GM18519 (cell line): ENCODE results near the gene CIB4.

ENCODE experiments used
- ATAC-seq: cut with Tn5 transposase; IDR thresholded peaks from one replicate; pipeline ENCODE4 v1.9.1; 2021; ENCODE audit warnings: mild to moderate bottlenecking, moderate library complexity; ENCODE audit not compliant: unreplicated experiment, low FRiP score

The CIB4 gene

DNA sequence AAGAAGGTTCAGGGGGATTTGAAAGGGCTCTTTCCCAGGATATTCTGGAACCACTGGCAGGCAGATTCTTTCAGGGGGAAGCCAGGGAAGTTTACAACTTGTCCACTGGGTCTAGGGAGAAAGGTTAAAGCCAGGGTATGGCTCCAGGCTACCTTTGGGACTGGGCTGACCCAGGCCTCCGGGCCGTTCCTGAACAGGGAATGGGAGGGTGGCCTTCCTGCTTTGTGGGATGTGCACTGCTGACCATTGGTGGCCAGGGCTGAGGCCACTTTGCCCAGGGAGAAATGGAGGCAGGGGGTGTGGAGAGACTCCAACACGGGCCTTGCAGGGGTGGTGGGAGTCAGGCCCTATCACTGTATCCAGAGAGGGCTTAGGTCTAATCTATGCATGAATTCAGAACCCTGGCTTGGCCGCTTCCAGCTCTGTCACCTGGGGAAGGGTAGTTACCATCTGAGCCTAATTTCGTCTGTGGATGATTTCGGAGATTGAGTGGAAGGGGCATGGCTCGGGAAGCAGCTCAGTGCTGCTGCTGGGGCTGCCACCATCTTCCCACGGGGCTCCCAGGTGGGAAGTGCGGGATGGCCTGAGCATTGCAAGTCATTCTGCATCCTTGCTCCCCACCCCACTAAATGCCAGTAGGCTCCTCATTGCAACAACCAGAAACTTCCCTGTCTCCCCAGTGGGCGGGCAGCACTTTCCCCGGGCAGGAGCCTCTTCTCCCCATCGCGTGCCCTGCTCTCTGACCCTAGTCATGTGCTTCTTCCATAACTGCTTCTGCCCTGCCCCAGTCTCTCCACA is 106.1 kb downstream of the CIB4 start:
- no peak for ATAC-seq

DNA sequence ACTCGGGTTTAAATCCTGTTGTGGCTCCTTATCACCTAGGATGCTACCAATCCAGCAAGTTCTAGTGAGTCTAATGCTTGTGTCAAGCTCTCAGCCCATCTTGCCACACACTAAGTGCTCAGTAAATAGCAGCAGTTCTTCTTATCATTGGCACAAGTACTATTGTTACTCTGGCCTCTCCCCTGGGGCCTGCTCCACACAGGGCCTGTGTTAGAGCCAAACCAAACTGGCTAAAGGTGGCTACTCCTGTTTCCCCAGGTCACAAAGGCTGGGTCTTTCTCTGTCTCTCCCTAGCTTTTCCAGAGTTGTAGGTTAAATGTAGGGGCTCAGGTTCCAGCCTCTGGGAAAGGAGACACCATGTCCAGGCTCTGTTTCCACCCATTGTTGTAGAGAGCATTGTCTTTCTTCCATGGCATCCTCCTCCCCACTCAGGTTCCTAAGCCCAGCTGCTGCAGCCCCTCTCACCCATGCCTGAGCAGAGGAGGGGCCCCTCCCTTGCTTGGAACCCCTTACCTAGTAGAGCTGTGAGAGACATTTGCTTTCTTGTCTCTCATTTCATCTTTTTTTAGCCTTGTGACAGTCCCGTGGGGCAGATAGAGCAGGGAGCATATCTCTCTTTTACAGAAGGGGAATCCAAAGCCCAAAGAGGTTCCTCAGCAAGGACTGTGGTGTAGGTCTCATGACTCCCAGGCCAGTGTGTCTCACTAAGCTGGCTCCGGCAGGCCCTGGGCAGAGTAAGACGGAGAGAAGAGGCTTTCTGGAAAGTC is 106.9 kb downstream of the CIB4 start:
- ATAC-seq: no peak

DNA sequence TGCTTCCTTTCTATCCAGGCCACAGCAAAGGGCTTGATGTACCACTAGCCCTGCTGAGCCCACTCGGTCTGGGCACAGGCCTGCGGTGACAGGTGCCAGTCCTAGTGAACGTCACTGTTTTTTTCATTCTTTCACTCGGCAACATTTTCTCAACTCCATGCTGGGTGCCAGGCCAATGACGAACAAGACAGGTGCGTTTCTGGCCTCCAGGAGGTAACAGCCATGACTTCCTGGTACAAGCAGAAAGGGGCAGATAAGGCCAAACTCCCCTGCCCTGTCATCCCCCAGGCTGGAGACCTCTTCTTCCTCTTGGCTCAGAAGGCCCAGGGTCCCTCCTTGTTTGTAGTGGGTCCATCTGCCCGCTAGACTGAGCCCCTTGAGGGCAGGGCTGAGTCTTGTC is 107.5 kb downstream of the CIB4 start:
- no peak for ATAC-seq

DNA sequence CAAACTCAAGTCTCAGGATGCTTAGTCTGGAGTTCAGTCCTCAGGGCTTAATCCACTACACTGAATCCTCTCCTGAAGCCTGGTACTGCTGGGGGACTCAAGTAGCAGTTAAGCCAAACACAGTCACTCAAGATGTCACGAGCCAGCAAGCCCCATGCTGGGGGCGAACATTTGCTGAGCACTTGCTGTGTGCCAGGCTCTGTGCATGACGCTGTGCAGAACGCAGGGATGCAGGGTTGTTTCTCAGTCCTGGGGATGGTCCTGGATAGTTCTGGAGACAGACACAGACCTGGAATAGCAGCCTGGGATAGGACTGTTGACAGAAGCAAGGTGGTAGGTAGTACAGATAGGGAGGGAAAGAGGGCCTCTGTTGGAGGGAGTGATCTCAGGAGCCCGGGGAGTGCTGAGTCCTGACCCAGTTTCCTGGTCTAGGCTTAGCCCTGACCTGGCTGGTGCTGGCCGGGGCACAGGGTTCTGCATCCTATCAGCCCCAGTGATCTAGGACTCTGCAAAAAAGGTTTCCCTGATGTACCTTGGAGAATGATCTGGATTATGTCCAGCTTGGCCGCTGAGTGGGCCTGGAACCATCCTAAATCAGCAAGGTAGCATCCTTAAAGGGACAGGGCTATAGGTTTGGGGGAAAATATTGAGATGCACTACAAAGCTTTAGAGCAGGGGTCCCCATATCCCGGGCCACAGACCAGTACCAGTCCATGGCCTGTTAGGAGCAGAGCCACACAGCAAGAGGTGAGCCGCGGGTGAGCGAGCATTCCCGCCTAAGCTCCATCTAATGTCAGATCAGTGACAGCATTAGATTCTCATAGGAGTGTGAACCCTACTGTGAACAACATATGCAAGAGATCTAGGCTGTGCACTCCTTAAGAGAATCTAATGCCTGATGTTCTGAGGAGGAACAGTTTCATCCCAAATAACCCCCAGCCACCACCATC is 108.6 kb downstream of the CIB4 start:
- no peak for ATAC-seq
